Stimulated activated CD4-positive, alpha-beta T cell treated with anti-CD3 and anti-CD28 coated beads, Interleukin-12 subunit alpha, Interleukin-12 subunit beta, amount 100 ng/mL, for 4 hours (primary cell): ENCODE results near the gene ARHGAP42.
"Not testable (repeated sequence)": the region's sequence is repeated elsewhere in the genome, so short reads cannot be mapped to it uniquely, and the experiment has no call there.

Experiments used
- DNase-seq: peaks from one replicate; pipeline ENCODE4 v3.0.0-alpha.2; 2020

Gene ARHGAP42, protein sequence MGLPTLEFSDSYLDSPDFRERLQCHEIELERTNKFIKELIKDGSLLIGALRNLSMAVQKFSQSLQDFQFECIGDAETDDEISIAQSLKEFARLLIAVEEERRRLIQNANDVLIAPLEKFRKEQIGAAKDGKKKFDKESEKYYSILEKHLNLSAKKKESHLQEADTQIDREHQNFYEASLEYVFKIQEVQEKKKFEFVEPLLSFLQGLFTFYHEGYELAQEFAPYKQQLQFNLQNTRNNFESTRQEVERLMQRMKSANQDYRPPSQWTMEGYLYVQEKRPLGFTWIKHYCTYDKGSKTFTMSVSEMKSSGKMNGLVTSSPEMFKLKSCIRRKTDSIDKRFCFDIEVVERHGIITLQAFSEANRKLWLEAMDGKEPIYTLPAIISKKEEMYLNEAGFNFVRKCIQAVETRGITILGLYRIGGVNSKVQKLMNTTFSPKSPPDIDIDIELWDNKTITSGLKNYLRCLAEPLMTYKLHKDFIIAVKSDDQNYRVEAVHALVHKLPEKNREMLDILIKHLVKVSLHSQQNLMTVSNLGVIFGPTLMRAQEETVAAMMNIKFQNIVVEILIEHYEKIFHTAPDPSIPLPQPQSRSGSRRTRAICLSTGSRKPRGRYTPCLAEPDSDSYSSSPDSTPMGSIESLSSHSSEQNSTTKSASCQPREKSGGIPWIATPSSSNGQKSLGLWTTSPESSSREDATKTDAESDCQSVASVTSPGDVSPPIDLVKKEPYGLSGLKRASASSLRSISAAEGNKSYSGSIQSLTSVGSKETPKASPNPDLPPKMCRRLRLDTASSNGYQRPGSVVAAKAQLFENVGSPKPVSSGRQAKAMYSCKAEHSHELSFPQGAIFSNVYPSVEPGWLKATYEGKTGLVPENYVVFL

DNA sequence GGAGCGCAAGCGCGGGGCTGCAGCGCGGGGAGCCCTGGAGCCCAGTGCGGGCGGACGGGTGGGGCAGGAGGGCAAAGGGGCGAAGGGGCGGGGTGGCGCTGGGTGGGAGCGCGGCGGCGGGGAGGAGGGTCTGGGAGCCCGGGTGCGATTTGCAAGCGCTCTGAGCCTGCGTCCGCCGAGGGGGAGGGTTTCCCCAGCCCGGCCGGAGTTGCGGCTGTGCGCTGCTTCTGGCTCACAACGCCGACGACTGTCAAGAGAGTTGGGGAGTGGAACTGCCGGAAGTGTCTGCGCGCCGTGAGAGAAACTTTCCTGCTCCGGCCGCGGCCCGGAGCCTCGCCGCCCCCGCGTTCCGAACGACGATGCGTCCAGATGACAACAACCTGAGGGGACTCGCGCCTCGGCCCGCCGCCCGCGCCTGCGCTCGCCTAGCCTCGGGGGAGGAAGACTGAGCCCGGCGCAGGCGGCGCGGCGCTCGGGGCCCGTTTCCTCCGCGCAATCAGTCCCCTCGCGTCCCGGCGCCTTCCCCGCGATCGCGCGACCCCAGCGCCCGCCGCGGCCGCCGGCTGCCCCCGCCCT is at the start of gene ARHGAP42:
Gene ARHGAP42 (plus strand): TSS at position 235 of the 576 bp plus-strand sequence. CDS start 391 bp downstream, outside the sequence.
- DNase-seq = no peak

DNA sequence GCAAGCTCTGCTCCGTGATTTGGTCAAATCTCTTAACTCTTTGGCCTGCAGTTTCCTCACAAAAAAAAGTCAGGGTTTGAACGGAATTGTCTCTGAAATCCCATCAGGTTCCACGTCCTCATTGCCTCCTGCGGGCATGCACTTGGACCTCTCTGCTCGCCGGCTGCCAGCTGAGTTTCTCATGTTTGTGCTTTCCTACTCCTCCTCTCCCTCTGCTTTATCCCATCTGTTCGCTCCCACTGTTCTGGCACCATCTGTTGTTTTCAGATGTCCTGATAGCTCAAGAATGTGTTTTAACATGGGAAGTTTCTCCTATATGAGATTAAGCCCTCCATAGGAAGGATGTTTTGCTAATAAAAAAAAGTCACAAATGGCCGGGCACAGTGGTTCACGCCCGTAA is 49.4 kb upstream of the ARHGAP42 start:
- no peak for DNase-seq

DNA sequence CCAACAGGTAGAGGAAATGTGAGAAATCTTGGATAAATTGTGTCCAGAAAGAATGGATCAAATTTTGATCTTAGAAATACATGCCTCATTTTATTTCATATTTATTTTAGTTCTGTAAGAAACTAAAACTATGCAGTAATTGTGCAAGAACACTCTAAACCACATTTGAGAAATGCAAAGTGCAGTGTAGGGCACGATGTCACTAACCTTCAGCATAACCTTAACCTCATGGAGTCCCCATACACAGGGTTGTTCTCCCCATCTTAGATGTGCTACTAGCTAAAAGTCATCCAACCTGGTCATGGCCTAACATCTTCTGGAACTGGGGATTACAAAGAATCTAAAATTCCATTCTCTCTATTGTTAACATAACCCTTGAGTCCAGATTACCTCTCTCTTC is 48.4 kb upstream of the ARHGAP42 start:
- DNase-seq = no peak

GRCh38 chr11:100639140-100639539 is 47.9 kb upstream of the ARHGAP42 start:
- no peak for DNase-seq

GRCh38 chr11:100640071-100640470 is 47.0 kb upstream of the ARHGAP42 start:
- no peak for DNase-seq

DNA sequence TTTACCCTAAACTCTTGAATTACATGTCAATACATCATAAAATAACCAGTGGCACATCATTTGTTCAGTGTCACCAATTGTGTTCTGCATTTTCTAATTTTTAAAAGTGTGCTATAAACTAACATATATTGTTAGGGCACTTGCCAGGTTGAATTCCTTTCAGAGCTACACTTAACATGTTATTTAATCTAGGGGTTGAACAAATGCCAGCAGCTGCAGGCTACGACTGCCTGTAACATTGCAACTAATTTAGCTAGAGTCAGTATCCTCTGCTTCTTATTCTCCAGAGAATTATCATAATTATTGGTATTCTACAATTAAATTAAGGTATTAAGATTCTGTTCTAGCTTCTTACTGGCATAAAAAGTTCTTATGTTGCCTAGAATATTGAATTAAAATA is 46.4 kb upstream of the ARHGAP42 start:
- DNase-seq = no peak

DNA sequence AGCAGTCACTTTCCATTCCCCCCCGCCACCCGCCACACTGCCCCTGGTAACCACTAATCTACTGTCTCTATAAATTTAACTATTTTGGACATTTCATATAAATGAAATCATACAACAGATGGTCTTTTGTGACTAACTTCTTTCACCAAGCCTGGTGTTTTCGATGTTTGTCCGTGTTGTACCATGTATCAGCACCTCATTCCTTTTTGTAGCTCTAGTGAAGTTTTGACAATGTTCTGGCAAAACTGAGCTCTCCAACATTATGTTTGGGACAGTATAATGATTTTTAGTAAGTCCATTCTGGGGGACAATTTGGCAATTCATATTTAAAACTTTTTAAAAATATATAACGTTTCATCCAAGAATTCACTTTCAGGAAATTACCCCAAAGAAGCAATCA is 45.6 kb upstream of the ARHGAP42 start:
- no peak for DNase-seq

GRCh38 chr11:100646545-100646944 is 40.5 kb upstream of the ARHGAP42 start:
- no peak for DNase-seq

GRCh38 chr11:100647861-100648260 is 39.2 kb upstream of the ARHGAP42 start:
- no peak for DNase-seq

DNA sequence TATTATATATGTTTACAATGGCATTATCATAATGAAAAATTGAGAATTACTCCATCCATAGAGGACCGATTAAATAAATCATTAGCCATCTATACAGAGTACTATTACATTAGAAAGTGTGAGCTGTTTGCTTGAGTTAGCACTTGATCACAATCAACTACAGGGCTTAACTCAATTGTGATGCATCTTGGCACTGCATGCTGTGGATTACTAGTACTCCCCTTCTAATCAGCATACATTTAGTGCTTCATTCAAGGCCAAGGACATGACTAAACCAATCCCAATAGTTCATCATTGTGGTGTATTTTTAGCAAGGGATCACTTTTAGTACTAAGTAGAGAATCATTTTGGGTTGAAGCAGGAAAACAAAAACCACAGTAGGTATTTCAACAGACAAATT is 23.5 kb upstream of the ARHGAP42 start:
- DNase-seq = no peak

- DNase-seq = no peak
Observed at GRCh38 chr11:100663996-100664395, 23.1 kb upstream of the ARHGAP42 start.

DNA sequence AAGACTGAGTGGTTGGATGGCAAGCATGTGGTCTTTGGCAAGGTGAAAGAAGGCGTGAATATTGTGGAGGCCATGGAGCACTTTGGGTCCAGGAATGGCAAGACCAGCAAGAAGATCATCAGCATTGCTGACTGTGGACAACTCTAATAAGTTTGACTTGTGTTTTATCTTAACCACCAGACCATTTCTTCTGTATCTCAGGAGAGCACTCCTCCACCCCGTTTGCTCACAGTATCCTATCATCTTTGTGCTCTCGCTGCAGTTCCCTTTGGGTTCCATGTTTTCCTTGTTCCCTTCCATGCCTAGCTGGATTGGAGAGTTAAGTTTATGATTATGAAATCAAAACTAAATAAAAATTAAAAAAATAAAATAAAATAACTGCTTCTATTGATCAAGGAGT is 20.3 kb upstream of the ARHGAP42 start:
- not testable (repeated sequence) for DNase-seq

- DNase-seq = no peak
Observed at GRCh38 chr11:100667449-100667848, 19.6 kb upstream of the ARHGAP42 start.

GRCh38 chr11:100670140-100670539 is 16.9 kb upstream of the ARHGAP42 start:
- DNase-seq = no peak

DNA sequence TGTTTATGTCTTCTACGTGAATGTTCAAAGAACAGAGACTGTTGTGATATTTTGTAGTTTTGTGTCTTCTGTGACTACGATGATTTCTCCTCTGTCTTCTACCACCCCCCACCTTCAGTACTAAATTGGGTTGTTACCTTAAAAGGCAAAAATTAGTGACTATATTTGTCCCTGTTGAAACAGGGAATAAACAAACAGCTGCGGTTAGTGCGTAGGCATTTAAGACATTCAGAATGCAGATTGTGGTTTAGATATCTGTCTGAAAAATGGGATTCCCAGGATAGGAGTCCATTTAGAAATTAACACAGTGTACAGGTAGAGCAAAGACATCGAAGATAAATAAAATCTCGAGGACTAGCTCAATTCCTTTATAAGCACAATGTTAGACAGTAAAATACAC is 15.6 kb upstream of the ARHGAP42 start:
- no peak for DNase-seq

GRCh38 chr11:100672498-100673033 is 14.5 kb upstream of the ARHGAP42 start:
- DNase-seq = no peak

GRCh38 chr11:100673063-100673462 is 14.0 kb upstream of the ARHGAP42 start:
- no peak for DNase-seq

- no peak for DNase-seq
Observed at GRCh38 chr11:100674212-100674611, 12.9 kb upstream of the ARHGAP42 start.

DNA sequence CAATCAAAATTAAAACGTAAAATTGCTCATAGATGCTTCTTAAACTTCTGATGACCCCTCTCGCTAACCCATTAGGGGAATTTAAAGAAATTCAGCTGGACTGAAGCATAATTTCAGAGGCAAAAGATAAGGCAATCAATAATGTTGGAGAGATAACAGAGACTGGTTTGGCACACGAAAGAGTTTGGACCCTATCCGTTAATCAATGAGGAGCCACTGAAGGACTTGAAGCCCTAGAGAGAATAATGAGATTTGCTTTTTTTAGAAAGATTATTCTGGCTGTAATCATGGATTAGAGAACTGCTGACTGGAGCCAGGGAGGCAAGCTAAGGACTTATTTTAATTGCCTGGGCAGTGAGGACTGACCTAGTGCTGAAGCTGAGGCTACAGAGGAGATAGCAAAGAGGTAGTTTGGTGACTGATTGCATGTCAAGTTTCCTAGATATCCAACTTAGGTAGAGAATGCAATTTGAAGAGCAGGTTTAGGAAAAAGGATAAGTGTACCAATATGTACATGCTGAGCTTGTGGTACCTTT is 11.9 kb upstream of the ARHGAP42 start:
- DNase-seq = no peak

- DNase-seq = no peak
Observed at GRCh38 chr11:100676901-100677300, 10.2 kb upstream of the ARHGAP42 start.

DNA sequence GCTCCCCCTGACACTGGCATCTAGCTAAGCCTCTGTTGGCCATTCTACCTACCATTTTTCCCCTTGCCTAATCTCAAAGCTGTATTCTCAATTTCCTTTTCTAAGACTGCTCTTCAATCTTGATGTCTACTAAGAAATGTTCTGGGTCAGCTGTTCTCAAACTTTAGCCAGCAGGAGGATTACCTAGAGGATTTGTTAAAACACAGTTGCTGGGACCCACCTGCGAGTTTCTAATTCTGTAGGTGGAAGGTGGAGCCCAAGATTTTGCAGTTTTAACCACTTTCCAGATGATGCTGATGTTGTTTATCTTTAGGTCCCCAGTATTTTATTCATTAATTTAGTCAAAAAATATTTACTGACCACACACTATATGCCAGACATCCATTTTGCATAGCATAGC is 9.3 kb upstream of the ARHGAP42 start:
- no peak for DNase-seq

GRCh38 chr11:100680070-100680469 is 7.0 kb upstream of the ARHGAP42 start:
- no peak for DNase-seq

- no peak for DNase-seq
Observed at GRCh38 chr11:100681064-100681502, 6.0 kb upstream of the ARHGAP42 start.
